Neural cell (in vitro differentiated cells): ENCODE data around the gene GNAS-AS1.

Experiments used
- EZH2 ChIP-seq: fragments of 200-600, 300-800 bp; shearing (Covaris generic), sonication (generic); IDR thresholded peaks from 2 replicates; pipeline ENCODE4 v1.6.1; 2014; ENCODE audit warnings: antibody characterized with exemption, low read length, borderline replicate concordance, mild to moderate bottlenecking; ENCODE audit not compliant: insufficient read depth, poor library complexity, severe bottlenecking
- MXI1 ChIP-seq: fragments of 450-650 bp; conservative IDR thresholded peaks from 2 replicates; pipeline ENCODE4 v1.6.1; 2014; ENCODE audit warnings: antibody characterized with exemption, mild to moderate bottlenecking; ENCODE audit not compliant: poor library complexity, severe bottlenecking
- POLR2AphosphoS5 ChIP-seq: IDR thresholded peaks from 2 replicates; pipeline ENCODE4 v1.6.1; 2012
- RAD21 ChIP-seq: fragments of 450-650 bp; conservative IDR thresholded peaks from 2 replicates; pipeline ENCODE4 v1.6.1; 2014; ENCODE audit warnings: antibody characterized with exemption, mild to moderate bottlenecking, moderate library complexity
- SMC3 ChIP-seq: fragments of 450-650 bp; conservative IDR thresholded peaks from 2 replicates; pipeline ENCODE4 v1.6.1; 2014; ENCODE audit warnings: antibody characterized with exemption, mild to moderate bottlenecking, moderate library complexity; ENCODE audit not compliant: poor library complexity
- TAF1 ChIP-seq: IDR thresholded peaks from 2 replicates; pipeline ENCODE4 v1.6.1; 2012; ENCODE audit warnings: low read depth
- TF ChIP-seq, protein P1 (sequence below): fragments of 450-650 bp; IDR thresholded peaks from 2 replicates; pipeline ENCODE4 v1.5.1; 2014; ENCODE audit warnings: antibody characterized with exemption, mild to moderate bottlenecking, moderate library complexity; ENCODE audit not compliant: poor library complexity, severe bottlenecking

DNA sequence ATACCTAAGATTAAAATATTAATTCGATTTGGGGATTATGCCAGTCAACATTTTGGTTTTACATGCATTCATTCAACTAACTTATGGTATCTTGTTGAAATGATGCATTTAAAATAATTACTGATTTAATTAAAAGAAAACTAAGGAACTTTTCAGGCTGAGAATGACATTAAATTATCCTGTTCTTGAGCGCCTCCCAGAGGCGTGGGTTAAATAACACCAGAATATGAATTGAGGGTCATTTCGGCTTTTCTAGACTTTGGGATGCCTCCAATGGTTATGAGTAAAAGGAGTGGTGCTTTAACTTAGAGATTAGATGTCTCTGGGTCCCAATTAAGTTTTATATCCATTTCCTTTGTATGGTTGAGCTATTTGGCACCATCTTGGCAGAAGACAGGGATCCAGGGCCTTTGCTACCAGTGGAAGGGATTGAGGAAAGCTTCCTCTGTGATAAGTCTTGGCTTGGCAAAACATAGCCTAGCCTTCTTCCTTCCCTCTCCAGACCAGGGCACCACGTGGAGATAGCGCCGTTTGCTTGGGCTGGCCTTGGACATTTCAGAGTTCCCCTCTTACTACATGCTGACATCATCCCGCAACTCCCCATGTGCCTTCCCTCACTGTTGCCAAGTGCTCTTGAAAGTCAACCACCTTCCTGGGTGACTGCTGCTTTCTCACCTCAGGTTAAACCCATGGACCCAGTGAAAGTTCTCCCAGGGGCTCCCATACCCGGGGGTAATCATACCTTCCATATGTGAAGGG is 30.5 kb upstream of the GNAS-AS1 start:
- TF ChIP-seq RAD21: no peak
- no peak for TF ChIP-seq TAF1
- TF ChIP-seq, protein P1, sequence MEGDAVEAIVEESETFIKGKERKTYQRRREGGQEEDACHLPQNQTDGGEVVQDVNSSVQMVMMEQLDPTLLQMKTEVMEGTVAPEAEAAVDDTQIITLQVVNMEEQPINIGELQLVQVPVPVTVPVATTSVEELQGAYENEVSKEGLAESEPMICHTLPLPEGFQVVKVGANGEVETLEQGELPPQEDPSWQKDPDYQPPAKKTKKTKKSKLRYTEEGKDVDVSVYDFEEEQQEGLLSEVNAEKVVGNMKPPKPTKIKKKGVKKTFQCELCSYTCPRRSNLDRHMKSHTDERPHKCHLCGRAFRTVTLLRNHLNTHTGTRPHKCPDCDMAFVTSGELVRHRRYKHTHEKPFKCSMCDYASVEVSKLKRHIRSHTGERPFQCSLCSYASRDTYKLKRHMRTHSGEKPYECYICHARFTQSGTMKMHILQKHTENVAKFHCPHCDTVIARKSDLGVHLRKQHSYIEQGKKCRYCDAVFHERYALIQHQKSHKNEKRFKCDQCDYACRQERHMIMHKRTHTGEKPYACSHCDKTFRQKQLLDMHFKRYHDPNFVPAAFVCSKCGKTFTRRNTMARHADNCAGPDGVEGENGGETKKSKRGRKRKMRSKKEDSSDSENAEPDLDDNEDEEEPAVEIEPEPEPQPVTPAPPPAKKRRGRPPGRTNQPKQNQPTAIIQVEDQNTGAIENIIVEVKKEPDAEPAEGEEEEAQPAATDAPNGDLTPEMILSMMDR: peak; percentile 12
- TF ChIP-seq POLR2AphosphoS5: no peak
- no peak for TF ChIP-seq EZH2
- no peak for TF ChIP-seq MXI1
- TF ChIP-seq SMC3: no peak
